Memory B cell (primary cell): ENCODE measurements around the gene NPAS2.

Source experiments
- ATAC-seq: fragments of 150-1000 bp; cut with Tn5 transposase; 2 replicates; pipeline ENCODE4 v1.10.0; 2021; ENCODE audit warnings: low read depth, mild to moderate bottlenecking, moderate library complexity
- DNase-seq, 2 donors: peaks; one replicate each; pipeline ENCODE4 v3.0.0; 2022; ENCODE audit warnings: low spot score in 2 of 2
- H3K27ac Mint-ChIP-seq: one replicate; pipeline ENCODE4 v1.8.0; 2022; ENCODE audit warnings: mild to moderate bottlenecking, moderate library complexity, mixed read lengths
- H3K27me3 Mint-ChIP-seq: one replicate; pipeline ENCODE4 v1.8.0; 2022; ENCODE audit warnings: mixed read lengths
- H3K36me3 Mint-ChIP-seq: one replicate; pipeline ENCODE4 v1.8.0; 2022; ENCODE audit warnings: mild to moderate bottlenecking, mixed read lengths
- H3K4me1 Mint-ChIP-seq: one replicate; pipeline ENCODE4 v1.8.0; 2022; ENCODE audit warnings: mixed read lengths
- H3K4me3 Mint-ChIP-seq: one replicate; pipeline ENCODE4 v1.8.0; 2022; ENCODE audit warnings: mild to moderate bottlenecking, moderate library complexity, mixed read lengths
- H3K9me3 Mint-ChIP-seq: one replicate; pipeline ENCODE4 v1.8.0; 2022; ENCODE audit warnings: mixed read lengths

The NPAS2 gene

GRCh38 chr2:100845141-100845991 is 25.4 kb downstream of the NPAS2 start:
- H3K9me3 Mint-ChIP-seq = no peaks in the 10 kb centered on the region
- H3K27me3 Mint-ChIP-seq = peaks cover 25% of the 10 kb centered on the region
- no peaks in the 10 kb centered on the region for H3K36me3 Mint-ChIP-seq
- H3K4me1 Mint-ChIP-seq = no peaks in the 10 kb centered on the region
- no peak overlapping the region for H3K27ac Mint-ChIP-seq
- H3K4me3 Mint-ChIP-seq = no peak overlapping the region
- no peak for ATAC-seq
- DNase-seq = no peak

- no peaks in the 10 kb centered on the region for H3K9me3 Mint-ChIP-seq
- no peak overlapping the region for H3K27ac Mint-ChIP-seq
- ATAC-seq (no peak), DNase-seq (no peak)
- H3K36me3 Mint-ChIP-seq = no peaks in the 10 kb centered on the region
- H3K4me3 Mint-ChIP-seq = no peak overlapping the region
- H3K4me1 Mint-ChIP-seq = no peaks in the 10 kb centered on the region
- peaks cover 22% of the 10 kb centered on the region for H3K27me3 Mint-ChIP-seq
These were observed 26.8 kb downstream of the NPAS2 start for GRCh38 chr2:100846716-100847115.

- no peaks in the 10 kb centered on the region for H3K36me3 Mint-ChIP-seq
- no peaks in the 10 kb centered on the region for H3K9me3 Mint-ChIP-seq
- DNase-seq (no peak), ATAC-seq (no peak)
- peaks cover 15% of the 10 kb centered on the region for H3K27me3 Mint-ChIP-seq
- no peak overlapping the region for H3K27ac Mint-ChIP-seq
- no peak overlapping the region for H3K4me3 Mint-ChIP-seq
- H3K4me1 Mint-ChIP-seq = no peaks in the 10 kb centered on the region
These were observed 32.5 kb downstream of the NPAS2 start for GRCh38 chr2:100852447-100852846.

GRCh38 chr2:100852999-100853908 is 33.3 kb downstream of the NPAS2 start:
- no peaks in the 10 kb centered on the region for H3K9me3 Mint-ChIP-seq
- no peak for DNase-seq
- H3K27ac Mint-ChIP-seq = no peak overlapping the region
- H3K4me3 Mint-ChIP-seq = no peak overlapping the region
- no peaks in the 10 kb centered on the region for H3K4me1 Mint-ChIP-seq
- ATAC-seq = no peak
- H3K36me3 Mint-ChIP-seq = no peaks in the 10 kb centered on the region
- H3K27me3 Mint-ChIP-seq = peaks cover 11% of the 10 kb centered on the region

- ATAC-seq = no peak
- Mint-ChIP-seq H3K4me3 (no peak overlapping the region), H3K4me1 (no peaks in the 10 kb centered on the region), H3K27ac (no peak overlapping the region), H3K9me3 (no peaks in the 10 kb centered on the region), H3K27me3 (peaks cover 8% of the 10 kb centered on the region), H3K36me3 (no peaks in the 10 kb centered on the region)
- no peak for DNase-seq
These were observed 34.2 kb downstream of the NPAS2 start for GRCh38 chr2:100853909-100854810.

GRCh38 chr2:100855084-100855483 is 35.1 kb downstream of the NPAS2 start:
- no peak for ATAC-seq
- no peaks in the 10 kb centered on the region for H3K9me3 Mint-ChIP-seq
- no peak overlapping the region for H3K4me3 Mint-ChIP-seq
- H3K36me3 Mint-ChIP-seq = no peaks in the 10 kb centered on the region
- no peaks in the 10 kb centered on the region for H3K4me1 Mint-ChIP-seq
- DNase-seq = no peak
- no peak overlapping the region for H3K27ac Mint-ChIP-seq
- H3K27me3 Mint-ChIP-seq = peaks cover 11% of the 10 kb centered on the region

GRCh38 chr2:100855606-100856005 is 35.7 kb downstream of the NPAS2 start:
- no peak overlapping the region for H3K27ac Mint-ChIP-seq
- no peak for ATAC-seq
- no peaks in the 10 kb centered on the region for H3K36me3 Mint-ChIP-seq

GRCh38 chr2:100856732-100857131 is 36.8 kb downstream of the NPAS2 start:
- Mint-ChIP-seq H3K27ac (no peak overlapping the region), H3K36me3 (no peaks in the 10 kb centered on the region), H3K9me3 (no peaks in the 10 kb centered on the region), H3K4me1 (no peaks in the 10 kb centered on the region), H3K4me3 (no peak overlapping the region), H3K27me3 (peaks cover 11% of the 10 kb centered on the region)
- no peak for DNase-seq
- no peak for ATAC-seq

More at GRCh38 chr2:100855606-100856005, 35.7 kb downstream of the NPAS2 start:
- Mint-ChIP-seq H3K4me3 (no peak overlapping the region), H3K4me1 (no peaks in the 10 kb centered on the region), H3K9me3 (no peaks in the 10 kb centered on the region), H3K27me3 (peaks cover 9% of the 10 kb centered on the region)
- DNase-seq = no peak

GRCh38 chr2:100857341-100857740 is 37.4 kb downstream of the NPAS2 start:
- Mint-ChIP-seq H3K9me3 (no peaks in the 10 kb centered on the region), H3K27ac (no peak overlapping the region), H3K36me3 (no peaks in the 10 kb centered on the region), H3K4me3 (no peak overlapping the region), H3K27me3 (peaks cover 12% of the 10 kb centered on the region), H3K4me1 (no peaks in the 10 kb centered on the region)
- DNase-seq = no peak
- ATAC-seq = no peak

- H3K4me1 Mint-ChIP-seq = no peaks in the 10 kb centered on the region
- H3K9me3 Mint-ChIP-seq = no peaks in the 10 kb centered on the region
- no peak overlapping the region for H3K27ac Mint-ChIP-seq
- H3K4me3 Mint-ChIP-seq = no peak overlapping the region
- no peaks in the 10 kb centered on the region for H3K36me3 Mint-ChIP-seq
- peaks cover 12% of the 10 kb centered on the region for H3K27me3 Mint-ChIP-seq
- DNase-seq = no peak
- no peak for ATAC-seq
These were observed 38.0 kb downstream of the NPAS2 start for GRCh38 chr2:100857915-100858314.

- H3K9me3 Mint-ChIP-seq = no peaks in the 10 kb centered on the region
- H3K4me1 Mint-ChIP-seq = no peaks in the 10 kb centered on the region
- DNase-seq (no peak), ATAC-seq (no peak)
- H3K4me3 Mint-ChIP-seq = no peak overlapping the region
- H3K27me3 Mint-ChIP-seq = peaks cover 18% of the 10 kb centered on the region
- H3K36me3 Mint-ChIP-seq = no peaks in the 10 kb centered on the region
- no peak overlapping the region for H3K27ac Mint-ChIP-seq
These were observed 40.0 kb downstream of the NPAS2 start for GRCh38 chr2:100859902-100860301.

GRCh38 chr2:100861340-100861739 is 41.4 kb downstream of the NPAS2 start:
- no peaks in the 10 kb centered on the region for H3K9me3 Mint-ChIP-seq
- no peak overlapping the region for H3K4me3 Mint-ChIP-seq
- H3K27me3 Mint-ChIP-seq = peaks cover 17% of the 10 kb centered on the region
- DNase-seq = no peak
- H3K4me1 Mint-ChIP-seq = no peaks in the 10 kb centered on the region
- no peak overlapping the region for H3K27ac Mint-ChIP-seq
- no peak for ATAC-seq
- H3K36me3 Mint-ChIP-seq = no peaks in the 10 kb centered on the region

GRCh38 chr2:100862081-100862480 is 42.1 kb downstream of the NPAS2 start:
- Mint-ChIP-seq H3K4me3 (no peak overlapping the region), H3K27me3 (peaks cover 17% of the 10 kb centered on the region), H3K27ac (no peak overlapping the region)

More at GRCh38 chr2:100862081-100862480, 42.1 kb downstream of the NPAS2 start:
- ATAC-seq (no peak), DNase-seq (no peak)
- H3K36me3 Mint-ChIP-seq = peaks cover 2% of the 10 kb centered on the region
- peaks cover 3% of the 10 kb centered on the region for H3K9me3 Mint-ChIP-seq
- no peaks in the 10 kb centered on the region for H3K4me1 Mint-ChIP-seq
